H1 (cell line): Measurements from ENCODE around the gene TDO2. TPM values are rescaled to one million over a fixed set of nuclear protein-coding genes. Genes with fewer than 3 reads are reported as not detected.

ENCODE experiments used
- CTCF ChIA-PET: fragments of 300-600 bp; sonication (Branson Sonifier 250); formaldehyde crosslinking; loops from one replicate; lab custom pipeline; 2021; ENCODE audit not compliant: partially characterized antibody; lab: Charles Lee
- POLR2A ChIA-PET: fragments of 300-600 bp; sonication (Branson Sonifier 250); formaldehyde crosslinking; loops from one replicate; lab custom pipeline; 2021; ENCODE audit warnings: inconsistent platforms; ENCODE audit not compliant: partially characterized antibody; lab: Charles Lee
- DNase-seq, 2 experiments: peaks; one replicate each; pipeline versions ENCODE4 v3.0.0 to v3.0.0-alpha.2; 2010 to 2022; ENCODE audit warnings: low spot score in 2 of 2, low read depth in 1 of 2, mixed read lengths in 1 of 2
- FAIRE-seq: peaks from 2 replicates; lab custom pipeline; 2011; peaks lifted over from hg19 to GRCh38; lab: Jason Lieb, UNC
- H2AFZ ChIP-seq: 2 replicates; pipeline ENCODE4 v1.8.1; 2012; ENCODE audit warnings: low read length, inconsistent platforms
- H2AK5ac ChIP-seq: 2 replicates; pipeline ENCODE4 v1.6.1; 2013; ENCODE audit warnings: low read depth, low read length
- H2BK120ac ChIP-seq: replicated peaks from 2 replicates; pipeline ENCODE3; 2013; ENCODE audit warnings: low read depth, low read length, inconsistent platforms
- H2BK12ac ChIP-seq: 2 replicates; pipeline ENCODE4 v1.6.1; 2013; ENCODE audit warnings: low read depth, low read length
- H2BK15ac ChIP-seq: 2 replicates; pipeline ENCODE4 v1.6.1; 2013; ENCODE audit warnings: low read length
- H2BK20ac ChIP-seq: 2 replicates; pipeline ENCODE4 v1.6.1; 2013; ENCODE audit warnings: low read length
- H2BK5ac ChIP-seq: 2 replicates; pipeline ENCODE4 v1.6.1; 2013; ENCODE audit warnings: low read depth, low read length
- H3K14ac ChIP-seq: 2 replicates; pipeline ENCODE4 v1.6.1; 2013; ENCODE audit warnings: inconsistent platforms; ENCODE audit not compliant: insufficient read length
- H3K18ac ChIP-seq: 2 replicates; pipeline ENCODE4 v1.6.1; 2013; ENCODE audit warnings: low read length; ENCODE audit errors: extremely low read depth
- H3K23ac ChIP-seq: 2 replicates; pipeline ENCODE4 v1.6.1; 2013; ENCODE audit warnings: inconsistent platforms; ENCODE audit not compliant: insufficient read length
- H3K23me2 ChIP-seq: 2 replicates; pipeline ENCODE4 v1.6.1; 2013; ENCODE audit warnings: low read depth, low read length
- H3K27ac ChIP-seq: 2 replicates; pipeline ENCODE4 v1.6.1; 2011; ENCODE audit warnings: low read depth, low read length, inconsistent platforms
- H3K27me3 ChIP-seq, 4 experiments: replicated peaks in 1 of 4; 1 replicate in 1 of 4; 2 replicates in 3 of 4; pipeline versions ENCODE4 v1.6.1 to v1.8.1; 2011 to 2013; ENCODE audit warnings: low read length in 3 of 4, mild to moderate bottlenecking in 3 of 4, inconsistent platforms in 2 of 4, mixed read lengths in 2 of 4, moderate library complexity in 1 of 4; ENCODE audit not compliant: control insufficient read depth in 3 of 4, insufficient read depth in 3 of 4; ENCODE audit errors: extremely low read depth in 1 of 4
- H3K36me3 ChIP-seq, 4 experiments: 2 replicates each; pipeline versions ENCODE4 v1.6.1 to v1.8.1; 2011 to 2013; ENCODE audit warnings: mild to moderate bottlenecking in 4 of 4, low read length in 3 of 4, moderate library complexity in 2 of 4, control low read depth in 1 of 4, inconsistent platforms in 1 of 4; ENCODE audit not compliant: insufficient read depth in 4 of 4, control insufficient read depth in 2 of 4
- H3K4ac ChIP-seq: replicated peaks from 2 replicates; pipeline ENCODE3; 2013; ENCODE audit warnings: low read length, low read depth, mixed read lengths, inconsistent platforms; ENCODE audit not compliant: insufficient read length
- H3K4me1 ChIP-seq, 4 experiments: replicated peaks in 1 of 4; 1 replicate in 1 of 4; 2 replicates in 3 of 4; pipeline versions ENCODE4 v1.6.1 to v1.8.1; 2011 to 2013; ENCODE audit warnings: low read length in 3 of 4, inconsistent platforms in 2 of 4, mixed read lengths in 1 of 4; ENCODE audit not compliant: insufficient read depth in 4 of 4, control insufficient read depth in 3 of 4
- H3K4me2 ChIP-seq, 2 experiments: 2 replicates each; pipeline versions ENCODE4 v1.6.1 to v1.8.1; 2011 to 2013; ENCODE audit warnings: low read depth in 2 of 2, low read length in 2 of 2, control low read depth in 1 of 2, inconsistent platforms in 1 of 2, mild to moderate bottlenecking in 1 of 2; ENCODE audit not compliant: insufficient read depth in 1 of 2
- H3K4me3 ChIP-seq, 4 experiments: fragments of 200-600, 300-600 bp in 1 of 4; sonication (generic), shearing (Covaris generic), sonication (Bioruptor Twin) in 1 of 4; 2 replicates each; pipeline versions ENCODE4 v1.5.1 to v1.8.1; 2011 to 2016; ENCODE audit warnings: low read length in 4 of 4, low read depth in 3 of 4, control low read depth in 2 of 4, inconsistent platforms in 2 of 4, mild to moderate bottlenecking in 2 of 4, mixed read lengths in 1 of 4, moderate library complexity in 1 of 4; ENCODE audit not compliant: insufficient read depth in 2 of 4; ENCODE audit errors: extremely low read depth in 1 of 4
- H3K56ac ChIP-seq: replicated peaks from 2 replicates; pipeline ENCODE3; 2013; ENCODE audit warnings: low read depth, mild to moderate bottlenecking, mixed read lengths, low read length, inconsistent platforms; ENCODE audit not compliant: insufficient read length
- H3K79me1 ChIP-seq: 2 replicates; pipeline ENCODE4 v1.6.1; 2013; ENCODE audit warnings: low read depth, low read length, control low read depth
- H3K79me2 ChIP-seq, 2 experiments: 2 replicates each; pipeline versions ENCODE4 v1.6.1 to v1.8.1; 2012 to 2013; ENCODE audit warnings: low read length in 2 of 2, mild to moderate bottlenecking in 2 of 2, inconsistent platforms in 1 of 2; ENCODE audit not compliant: insufficient read depth in 2 of 2, control insufficient read depth in 1 of 2
- H3K9ac ChIP-seq, 4 experiments: replicated peaks in 1 of 4; 1 replicate in 1 of 4; 2 replicates in 3 of 4; pipeline versions ENCODE4 v1.6.1 to v1.8.1; 2011 to 2013; ENCODE audit warnings: low read depth in 3 of 4, low read length in 3 of 4, control low read depth in 2 of 4, mild to moderate bottlenecking in 2 of 4, moderate library complexity in 2 of 4, inconsistent platforms in 1 of 4; ENCODE audit errors: extremely low read depth in 1 of 4
- H3K9me3 ChIP-seq, 2 experiments: 2 replicates each; pipeline versions ENCODE4 v1.6.1 to v1.8.1; 2012 to 2013; ENCODE audit warnings: mild to moderate bottlenecking in 2 of 2, moderate library complexity in 2 of 2, control low read depth in 1 of 2, inconsistent platforms in 1 of 2, low read depth in 1 of 2, low read length in 1 of 2, mixed read lengths in 1 of 2; ENCODE audit not compliant: insufficient read depth in 2 of 2
- H4K20me1 ChIP-seq, 2 experiments: replicated peaks in 1 of 2; 2 replicates each; pipeline versions ENCODE3 to v1.8.1; 2011 to 2013; ENCODE audit warnings: inconsistent platforms in 2 of 2, low read length in 2 of 2, mild to moderate bottlenecking in 1 of 2; ENCODE audit not compliant: insufficient read depth in 2 of 2, control insufficient read depth in 1 of 2
- H4K5ac ChIP-seq: 2 replicates; pipeline ENCODE4 v1.6.1; 2013; ENCODE audit warnings: low read length, low read depth, mixed read lengths, inconsistent platforms; ENCODE audit not compliant: insufficient read length
- H4K8ac ChIP-seq: 2 replicates; pipeline ENCODE4 v1.8.0; 2013; ENCODE audit warnings: mild to moderate bottlenecking, moderate library complexity, low read length, inconsistent platforms; ENCODE audit not compliant: insufficient read depth; ENCODE audit errors: extremely low read depth
- H4K91ac ChIP-seq: replicated peaks from 2 replicates; pipeline ENCODE3; 2013; ENCODE audit warnings: low read length, mixed read lengths, inconsistent platforms; ENCODE audit not compliant: insufficient read length
- ATF2 ChIP-seq: IDR thresholded peaks from 2 replicates; pipeline ENCODE4 v1.6.1; 2012; ENCODE audit warnings: low read length, inconsistent platforms
- BACH1 ChIP-seq: IDR thresholded peaks from 2 replicates; pipeline ENCODE4 v1.6.1; 2012; ENCODE audit warnings: low read length, improper control_type of control experiment
- BCL11A ChIP-seq, 2 experiments: IDR thresholded peaks; one replicate each; pipeline ENCODE4 v1.6.1; 2011; ENCODE audit warnings: low read depth in 2 of 2, low read length in 2 of 2, mild to moderate bottlenecking in 2 of 2
- CEBPB ChIP-seq: IDR thresholded peaks from 2 replicates; pipeline ENCODE4 v1.6.1; 2012; ENCODE audit warnings: low read depth, low read length
- CHD2 ChIP-seq: IDR thresholded peaks from 2 replicates; pipeline ENCODE4 v1.6.1; 2012; ENCODE audit warnings: low read length, improper control_type of control experiment
- EGR1 ChIP-seq: IDR thresholded peaks from 2 replicates; pipeline ENCODE4 v1.6.1; 2011; ENCODE audit warnings: low read depth, low read length, borderline replicate concordance
- GTF2F1 ChIP-seq: IDR thresholded peaks from 2 replicates; pipeline ENCODE4 v1.6.1; 2012; ENCODE audit warnings: low read depth, low read length, improper control_type of control experiment, borderline replicate concordance
- HDAC2 ChIP-seq, 2 experiments: fragments of 300-600 bp in 1 of 2; sonication (generic) in 1 of 2; IDR thresholded peaks; 2 replicates each; pipeline ENCODE4 v1.6.1; 2011 to 2012; ENCODE audit warnings: low read depth in 2 of 2, low read length in 2 of 2, mild to moderate bottlenecking in 2 of 2, moderate library complexity in 2 of 2, borderline replicate concordance in 1 of 2, inconsistent platforms in 1 of 2
- JUN ChIP-seq: IDR thresholded peaks from 2 replicates; pipeline ENCODE4 v1.6.1; 2011; ENCODE audit warnings: low read depth, mild to moderate bottlenecking, improper control_type of control experiment, low read length
- POU5F1 ChIP-seq: IDR thresholded peaks from 2 replicates; pipeline ENCODE4 v1.6.1; 2011; ENCODE audit warnings: low read depth, mild to moderate bottlenecking, low read length, moderate library complexity
- SIRT6 ChIP-seq: IDR thresholded peaks from one replicate; pipeline ENCODE4 v1.7.1; 2012; ENCODE audit warnings: low read length, inconsistent platforms
- SUZ12 ChIP-seq: fragments of 200-600 bp; sonication (generic); IDR thresholded peaks from 2 replicates; pipeline ENCODE4 v1.6.1; 2012; ENCODE audit warnings: mild to moderate bottlenecking, inconsistent platforms, low read length, moderate library complexity, mixed read lengths
- TCF12 ChIP-seq: IDR thresholded peaks from 2 replicates; pipeline ENCODE4 v1.6.1; 2011; ENCODE audit warnings: low read depth, mild to moderate bottlenecking, low read length
- WGBS, 2 experiments: shearing (Covaris generic) in 1 of 2; methylation state at CpG; one replicate each; pipeline versions ENCODE4 v1.1.6 to v1.1.7; 2013 to 2015; ENCODE audit warnings: low lambda C conversion rate in 2 of 2, mixed read lengths in 2 of 2, inconsistent platforms in 1 of 2, low coverage in 1 of 2, missing lambda C conversion rate in 1 of 2; ENCODE audit not compliant: insufficient replicate concordance in 2 of 2, insufficient coverage in 1 of 2, insufficient read length in 1 of 2; ENCODE audit errors: extremely low coverage in 1 of 2, missing lambda C conversion rate in 1 of 2; 5-methylcytosine and 5-hydroxymethylcytosine counted together
- polyA plus RNA-seq, 7 experiments: library from polyadenylated mRNA; depleted of rRNA in 3 of 7; stranded (reverse) in 5 of 7; unstranded in 2 of 7; fragments of >200 nt in 5 of 7; fragments of 200-250 nt in 2 of 7; gene quantifications; 1 replicate in 5 of 7; 2 replicates in 1 of 7; 4 replicates in 1 of 7; pipeline versions ENCODE4 v1.2.1 to v1.2.3, GENCODE V29; 2011 to 2013; ENCODE audit warnings: missing spikeins in 2 of 7, mixed read lengths in 2 of 7
- total RNA-seq: library from RNA; stranded (reverse); fragmentation: NEBNext Ultra II Directional; extraction: Animal tissue kit (Norgen Biotek cat#: 25700); gene quantifications from 2 replicates; pipeline ENCODE4 v1.2.1, GENCODE V29; 2021

Gene TDO2
- total and polyA plus RNA-seq, 2 of the 8 experiments (the other 6 are each of a cell fraction or from before 2014, with no cell fraction given) = 0.03 TPM; not detected in 1

GRCh38 chr4:155906554-155907247 lies 3.2 kb downstream of the TDO2 start:
- no peak overlapping the region for H4K8ac ChIP-seq
- H2BK20ac ChIP-seq = no peak overlapping the region
- FAIRE-seq (no peak), DNase-seq (no peak)
- no peaks in the 10 kb centered on the region for H3K4me1 ChIP-seq
- H2AFZ ChIP-seq = no peak overlapping the region
- H2BK12ac ChIP-seq = no peak overlapping the region
- no peaks in the 10 kb centered on the region for H3K79me1 ChIP-seq
- no peak overlapping the region for H3K4me2 ChIP-seq
- H2AK5ac ChIP-seq = no peak overlapping the region
- H4K5ac ChIP-seq = no peak overlapping the region
- POLR2A ChIA-PET = no interaction called here
- H3K4me3 ChIP-seq = no peak overlapping the region
- H3K56ac ChIP-seq = no peak overlapping the region
- H3K23me2 ChIP-seq = no peaks in the 10 kb centered on the region
- H3K79me2 ChIP-seq = no peaks in the 10 kb centered on the region
- no peaks in the 10 kb centered on the region for H4K20me1 ChIP-seq
- no peak overlapping the region for H3K23ac ChIP-seq
- H3K36me3 ChIP-seq = no peaks in the 10 kb centered on the region
- no peak overlapping the region for H2BK120ac ChIP-seq
- no peak overlapping the region for H2BK15ac ChIP-seq
- CTCF ChIA-PET = interaction anchor here (1.4 kb wide), 1 partner anchor 17 kb away, joined by 3 read pairs; no protein-coding TSS in a partner anchor
- no peak overlapping the region for H3K18ac ChIP-seq
- H4K91ac ChIP-seq = no peak overlapping the region
- H2BK5ac ChIP-seq = no peak overlapping the region
- no peak overlapping the region for H3K27ac ChIP-seq
- H3K27me3 ChIP-seq = no peaks in the 10 kb centered on the region
- no peaks in the 10 kb centered on the region for H3K9me3 ChIP-seq
- H3K4ac ChIP-seq = no peak overlapping the region
- no peak overlapping the region for H3K14ac ChIP-seq
- H3K9ac ChIP-seq = no peak overlapping the region
- WGBS, 2 experiments = 94% methylated on average over 6 of the region's 6 CpGs; no CpG with 5 or more reads in 1 of the 2 experiments
- no peak for TF ChIP-seq TCF12
- TF ChIP-seq BCL11A (IDR thresholded peaks at IDR 0.05; ENCODE audit: low read depth in 2 of 2, low read length in 2 of 2) = no peak
- no peak for TF ChIP-seq POU5F1
- no peak for TF ChIP-seq CEBPB
- TF ChIP-seq SUZ12 = no peak
- no peak for TF ChIP-seq BACH1
- no peak for TF ChIP-seq SIRT6
- TF ChIP-seq GTF2F1 = no peak
- TF ChIP-seq CHD2 = no peak
- no peak for TF ChIP-seq HDAC2 (IDR thresholded peaks at IDR 0.05; ENCODE audit: borderline replicate concordance in 1 of 2, low read depth in 2 of 2, low read length in 2 of 2)
- TF ChIP-seq JUN = no peak
- TF ChIP-seq ATF2 = no peak
- no peak for TF ChIP-seq EGR1
